ENCODE measurements around the gene CCNDBP1.

CCNDBP1 gene

GRCh38 chr15:43193710-43194109, 8.5 kb downstream of the CCNDBP1 start:
- no peak for DNase-seq (ENCODE audit: low read depth in 1 of 2, low spot score in 1 of 2)
- TF ChIP-seq GABPA (IDR thresholded peaks at IDR 0.05; ENCODE audit: low read depth) (no peak), CTCF (IDR thresholded peaks at IDR 0.05; ENCODE audit: insufficient read depth, low read length) (no peak), SPI1 (IDR thresholded peaks at IDR 0.05; ENCODE audit: borderline replicate concordance, low read depth) (no peak), REST (IDR thresholded peaks at IDR 0.05; ENCODE audit: insufficient replicate concordance, low read depth) (no peak), POLR2AphosphoS5 (IDR thresholded peaks at IDR 0.05; ENCODE audit: low read depth) (no peak)
- Histone ChIP-seq H3K27ac (replicated peaks) (no peak overlapping the region), H3K27me3 (ENCODE audit: insufficient read depth, poor library complexity, severe bottlenecking) (no peaks in the 10 kb centered on the region), H3K4me3 (replicated peaks; ENCODE audit: insufficient read depth, low read length) (no peak overlapping the region)

GRCh38 chr15:43194795-43195194, 9.6 kb downstream of the CCNDBP1 start:
- no peaks in the 10 kb centered on the region for H3K27me3 ChIP-seq (ENCODE audit: insufficient read depth, poor library complexity, severe bottlenecking)
- no peak for DNase-seq (ENCODE audit: low read depth in 1 of 2, low spot score in 1 of 2)
- H3K27ac ChIP-seq (replicated peaks) = no peak overlapping the region
- no peak for TF ChIP-seq SPI1 (IDR thresholded peaks at IDR 0.05; ENCODE audit: borderline replicate concordance, low read depth)
- TF ChIP-seq REST (IDR thresholded peaks at IDR 0.05; ENCODE audit: insufficient replicate concordance, low read depth) = no peak
- no peak for TF ChIP-seq GABPA (IDR thresholded peaks at IDR 0.05; ENCODE audit: low read depth)
- TF ChIP-seq CTCF (IDR thresholded peaks at IDR 0.05; ENCODE audit: insufficient read depth, low read length) = no peak
- TF ChIP-seq POLR2AphosphoS5 (IDR thresholded peaks at IDR 0.05; ENCODE audit: low read depth) = no peak
- no peak overlapping the region for H3K4me3 ChIP-seq (replicated peaks; ENCODE audit: insufficient read depth, low read length)

- no peak overlapping the region for H3K4me3 ChIP-seq (replicated peaks; ENCODE audit: insufficient read depth, low read length)
- no peak for DNase-seq (ENCODE audit: low read depth in 1 of 2, low spot score in 1 of 2)
- no peaks in the 10 kb centered on the region for H3K27me3 ChIP-seq (ENCODE audit: insufficient read depth, poor library complexity, severe bottlenecking)
- no peak overlapping the region for H3K27ac ChIP-seq (replicated peaks)
- no peak for TF ChIP-seq SPI1 (IDR thresholded peaks at IDR 0.05; ENCODE audit: borderline replicate concordance, low read depth)
- no peak for TF ChIP-seq REST (IDR thresholded peaks at IDR 0.05; ENCODE audit: insufficient replicate concordance, low read depth)
- TF ChIP-seq GABPA (IDR thresholded peaks at IDR 0.05; ENCODE audit: low read depth) = no peak
- TF ChIP-seq POLR2AphosphoS5 (IDR thresholded peaks at IDR 0.05; ENCODE audit: low read depth) = no peak
- no peak for TF ChIP-seq CTCF (IDR thresholded peaks at IDR 0.05; ENCODE audit: insufficient read depth, low read length)
These were observed 11.8 kb downstream of the CCNDBP1 start for GRCh38 chr15:43196760-43197548.

Data from HL-60 (cell line).